GM12873 (cell line): ENCODE results near the gene RND1.
A peak's percentile ranks its signal among the peaks of the same experiment; 100 is the strongest.

Experiments used
- CTCF ChIP-seq: IDR thresholded peaks from 2 replicates; pipeline ENCODE4 v1.5.1; 2012; ENCODE audit warnings: low read depth, mild to moderate bottlenecking, moderate library complexity, low read length, control low read depth; ENCODE audit not compliant: insufficient read depth; ENCODE audit errors: missing control alignments

The RND1 gene

DNA sequence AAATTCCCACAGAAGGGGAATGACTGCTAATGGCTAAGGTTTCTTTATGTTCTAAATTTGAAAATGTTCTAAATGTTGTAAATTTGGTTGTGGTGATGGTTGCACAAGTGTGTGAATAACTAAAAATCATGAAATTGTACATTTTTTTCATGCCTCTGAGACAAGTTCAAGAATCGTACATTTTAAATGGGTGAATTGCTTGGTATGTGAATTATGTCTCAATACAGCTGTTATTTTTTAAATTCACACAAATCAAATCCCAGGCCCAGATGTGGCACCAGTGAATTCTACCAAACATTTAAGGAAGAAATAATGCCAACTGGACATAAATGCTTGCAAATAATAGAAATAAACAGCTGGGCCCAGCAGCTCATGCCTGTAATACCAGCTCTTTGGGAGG is 28.6 kb upstream of the RND1 start:
- TF ChIP-seq CTCF, result no peak

GRCh38 chr12:48890657-48891418 is 25.2 kb upstream of the RND1 start:
- peak; percentile 93 for TF ChIP-seq CTCF

- no peak for TF ChIP-seq CTCF
These were observed 24.0 kb upstream of the RND1 start for GRCh38 chr12:48889679-48890078.

DNA sequence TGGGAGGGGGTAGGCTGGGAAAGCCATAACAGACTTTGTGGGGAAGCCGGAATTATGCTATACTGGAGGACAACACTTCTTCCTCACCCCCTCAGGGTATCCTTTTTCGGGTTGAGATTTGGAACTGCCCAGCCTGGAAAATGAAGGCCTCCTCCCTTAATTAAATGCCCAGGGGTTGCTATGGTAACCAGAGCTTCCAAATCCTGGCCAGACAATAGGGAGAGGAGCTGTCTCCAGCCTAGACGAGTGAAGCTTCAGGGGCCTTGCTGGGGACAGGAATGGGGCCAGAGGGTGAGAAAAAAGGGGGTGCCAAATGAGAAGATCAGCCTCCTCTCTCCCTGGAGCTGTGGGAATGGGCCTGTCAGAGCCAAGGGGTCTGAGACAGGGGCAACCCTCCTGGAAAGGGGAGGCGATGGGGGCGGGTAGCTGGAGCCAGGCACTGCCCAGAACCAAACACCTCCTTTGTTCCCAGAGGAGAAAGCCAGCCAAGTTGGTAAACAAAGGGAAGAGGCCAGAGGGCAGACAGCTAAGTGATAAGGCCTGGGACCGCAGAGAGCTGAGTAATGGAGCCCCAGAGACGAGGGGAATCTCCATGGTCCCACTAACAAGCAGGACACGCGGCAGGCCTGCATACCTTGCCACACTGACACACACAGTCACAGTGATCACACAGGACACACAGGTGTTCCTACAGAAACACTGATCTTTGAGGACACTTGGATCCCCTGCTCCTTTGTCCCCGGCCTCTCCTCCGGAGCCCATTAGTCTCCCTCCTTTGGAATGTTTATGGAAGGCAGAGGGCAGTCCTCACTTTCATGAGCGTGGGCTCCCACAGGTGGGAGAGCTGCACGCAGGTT is 17.9 kb upstream of the RND1 start:
- TF ChIP-seq CTCF, result no peak

DNA sequence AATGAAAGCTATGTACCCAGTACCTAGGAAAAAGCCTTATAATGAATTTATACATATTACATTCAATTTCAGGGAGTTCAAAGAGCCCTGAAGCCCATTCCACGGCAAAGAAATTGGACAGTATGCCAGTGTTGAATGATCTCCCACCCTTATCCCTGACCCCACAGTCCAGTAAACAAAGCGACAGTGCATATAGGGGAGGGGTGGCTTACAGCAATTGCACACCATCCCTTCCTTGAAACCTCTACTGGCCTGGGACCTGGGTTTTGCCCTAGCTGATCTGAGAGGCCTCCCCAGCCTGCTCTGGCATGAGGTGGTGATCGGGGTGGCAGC is 17.3 kb upstream of the RND1 start:
- no peak for TF ChIP-seq CTCF

DNA sequence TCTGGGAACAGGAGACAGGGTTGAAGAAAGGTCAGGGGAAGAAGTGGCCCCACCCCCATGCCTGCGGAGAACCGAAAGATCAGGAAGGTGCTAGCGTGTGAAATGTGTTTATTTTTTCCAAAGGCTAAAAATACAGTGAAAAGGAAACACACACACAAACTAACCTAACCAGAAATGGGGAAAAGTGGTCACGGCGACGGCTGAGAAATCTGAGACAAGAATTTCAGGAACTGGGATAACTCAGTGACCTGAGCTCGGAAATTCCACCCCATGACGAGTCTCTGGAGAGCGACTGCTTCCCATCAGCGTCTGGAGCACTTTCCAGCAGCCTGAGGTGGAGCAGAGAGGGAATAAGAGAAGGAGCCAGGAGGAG is 16.6 kb upstream of the RND1 start:
- no peak for TF ChIP-seq CTCF

GRCh38 chr12:48881686-48882314 is 16.1 kb upstream of the RND1 start:
- TF ChIP-seq CTCF, result no peak
